Naive thymus-derived CD8-positive, alpha-beta T cell (primary cell): Measurements from ENCODE around the gene EXOC3L2. TPM values are rescaled to one million over a fixed set of nuclear protein-coding genes. Genes with fewer than 3 reads are reported as not detected.

Experiments used
- ATAC-seq, 2 donors: fragments of 150-1000 bp; cut with Tn5 transposase in 1 of 2; sonication (Bioruptor Pico), chemical (Tn5 transposase) in 1 of 2; 1 replicate in 1 of 2; 2 replicates in 1 of 2; pipeline ENCODE4 v1.10.0; 2021; ENCODE audit warnings: mild to moderate bottlenecking in 2 of 2, moderate library complexity in 2 of 2
- POLR2A ChIA-PET: fragments of 350-600 bp; sonication (Branson Sonifier 250); formaldehyde crosslinking; loops from one replicate; lab custom pipeline; 2021; ENCODE audit warnings: antibody characterized with exemption; lab: Charles Lee
- DNase-seq, 10 donors: peaks; one replicate each; pipeline versions ENCODE4 v3.0.0 to v3.0.0-alpha.2; 2020 to 2022
- H3K27ac Mint-ChIP-seq, 10 donors: one replicate each; pipeline ENCODE4 v1.8.0; 2020 to 2022; ENCODE audit warnings: mild to moderate bottlenecking in 10 of 10, mixed read lengths in 10 of 10, moderate library complexity in 4 of 10, inconsistent platforms in 1 of 10
- H3K27me3 Mint-ChIP-seq, 5 donors: one replicate each; pipeline ENCODE4 v1.8.0; 2021 to 2022; ENCODE audit warnings: mixed read lengths in 5 of 5
- H3K36me3 Mint-ChIP-seq, 3 donors: one replicate each; pipeline ENCODE4 v1.8.0; 2020 to 2022; ENCODE audit warnings: mixed read lengths in 3 of 3, mild to moderate bottlenecking in 2 of 3, inconsistent platforms in 1 of 3
- H3K4me1 Mint-ChIP-seq, 4 donors: one replicate each; pipeline ENCODE4 v1.8.0; 2021 to 2022; ENCODE audit warnings: mixed read lengths in 4 of 4
- H3K4me3 Mint-ChIP-seq, 10 donors: one replicate each; pipeline ENCODE4 v1.8.0; 2020 to 2022; ENCODE audit warnings: mild to moderate bottlenecking in 10 of 10, mixed read lengths in 10 of 10, moderate library complexity in 6 of 10, inconsistent platforms in 1 of 10
- H3K9me3 Mint-ChIP-seq, 9 donors: one replicate each; pipeline ENCODE4 v1.8.0; 2020 to 2022; ENCODE audit warnings: mixed read lengths in 9 of 9, mild to moderate bottlenecking in 3 of 9, inconsistent platforms in 1 of 9, moderate library complexity in 1 of 9
- polyA plus RNA-seq, 3 donors: library from polyadenylated mRNA; unstranded; fragments of 300-500 nt; fragmentation: Illumina TruSeq; gene quantifications; one replicate each; pipeline ENCODE4 v1.2.3, GENCODE V29; 2021
- total RNA-seq, 8 experiments: library from RNA in 2 of 8; stranded (reverse) in 2 of 8; gene quantifications; one replicate each; pipeline ENCODE4 v1.2.3 and lab custom pipeline; 2021 to 2026

Gene EXOC3L2
- total and polyA plus RNA-seq, 5 experiments from 2014 or later = not detected

DNA sequence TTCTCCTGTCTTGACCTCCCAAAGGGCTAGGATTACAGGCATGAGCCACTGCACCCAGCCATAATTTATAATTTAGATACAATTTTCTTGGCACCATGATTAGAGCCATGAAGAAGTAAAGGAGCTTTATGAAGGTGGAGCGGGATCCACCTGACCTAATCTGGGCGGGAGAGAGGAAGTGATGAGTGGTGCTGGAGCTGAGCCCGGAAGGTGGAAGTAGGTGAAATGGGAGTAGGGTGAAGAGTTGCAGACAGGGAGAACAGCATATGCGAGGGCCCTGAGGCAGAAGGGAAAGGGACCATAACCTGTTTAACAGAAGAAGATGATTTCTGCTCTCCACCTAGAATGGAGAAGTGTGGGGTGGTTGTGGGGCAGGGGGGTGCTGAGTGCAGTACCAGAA lies 62.4 kb downstream of the EXOC3L2 start:
- POLR2A ChIA-PET = interaction anchor here (1.4 kb wide), 1 partner anchor 144 kb away, joined by 3 read pairs; the partner anchor contains the start of gene CLASRP
- Mint-ChIP-seq H3K4me3 (peak overlapping the region in 1 of 10 donors; percentile 32), H3K36me3 (peaks cover 0 to 18% (median 2%) of the 10 kb centered on the region in 3 donors), H3K9me3 (no peaks in the 10 kb centered on the region), H3K27ac (peak overlapping the region in 2 of 10 donors; percentile 74 to 80), H3K27me3 (no peaks in the 10 kb centered on the region), H3K4me1 (peaks cover 17 to 52% (median 42%) of the 10 kb centered on the region in 4 donors)
- no peak for DNase-seq
- no peak for ATAC-seq

DNA sequence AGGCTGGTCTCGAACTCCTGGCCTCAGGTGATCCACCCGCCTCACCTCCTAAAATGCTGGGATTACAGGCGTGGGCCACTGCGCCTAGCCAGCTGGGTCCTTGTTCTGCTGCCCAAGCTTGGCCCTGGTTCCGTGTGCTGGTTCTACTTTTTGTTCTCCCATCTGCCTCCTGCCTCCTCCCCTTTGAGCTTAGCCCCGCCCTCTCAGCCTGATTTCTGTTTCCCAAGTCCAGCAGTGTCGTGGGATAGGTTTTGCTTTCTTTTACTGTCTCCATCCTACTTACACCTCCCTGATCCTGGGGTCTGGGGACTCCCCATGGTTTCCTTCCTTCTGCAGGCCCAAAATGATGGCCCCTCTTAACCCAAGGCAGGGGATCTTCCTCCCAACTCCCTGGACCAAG lies 64.3 kb downstream of the EXOC3L2 start:
- Mint-ChIP-seq H3K27me3 (no peaks in the 10 kb centered on the region), H3K4me3 (peak overlapping the region; percentile 64 to 82 (median 74)), H3K4me1 (peaks cover 17 to 57% (median 42%) of the 10 kb centered on the region in 4 donors), H3K9me3 (no peaks in the 10 kb centered on the region), H3K36me3 (peaks cover 0 to 18% (median 2%) of the 10 kb centered on the region in 3 donors), H3K27ac (peak overlapping the region in 7 of 10 donors; percentile 11 to 78 (median 53))
- POLR2A ChIA-PET = no interaction called here
- no peak for ATAC-seq
- DNase-seq = no peak

DNA sequence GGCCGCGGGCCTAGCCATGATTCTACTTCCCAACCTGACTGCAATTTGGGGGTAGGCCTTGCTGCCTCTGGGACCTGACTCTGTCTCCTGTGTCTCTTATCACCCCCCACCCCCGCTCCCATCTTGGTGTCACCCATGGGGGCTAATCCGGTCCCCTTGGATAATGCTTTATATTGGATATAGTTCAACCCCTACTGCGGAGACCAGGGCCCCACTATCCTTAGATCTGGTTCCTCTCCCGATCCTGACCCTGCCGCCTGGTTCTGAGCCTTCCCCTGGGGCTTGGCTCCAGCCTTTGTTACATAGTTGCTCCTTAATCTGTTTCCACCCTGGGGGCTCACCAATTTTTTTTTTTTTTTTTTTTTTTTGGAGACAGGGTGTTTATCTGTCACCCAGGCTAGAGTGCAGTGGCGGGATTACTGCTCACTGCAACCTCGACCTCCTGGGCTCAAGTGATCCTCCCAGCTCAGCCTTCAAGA lies 65.3 kb downstream of the EXOC3L2 start:
- POLR2A ChIA-PET = interaction anchor here (0.7 to 2.7 kb wide), 2 partner anchors 77 to 244 kb away, joined by 9 to 15 read pairs; no protein-coding TSS in a partner anchor
- no peak for ATAC-seq
- Mint-ChIP-seq H3K27me3 (no peaks in the 10 kb centered on the region), H3K4me3 (peak overlapping the region; percentile 61 to 85 (median 74)), H3K9me3 (no peaks in the 10 kb centered on the region), H3K4me1 (peaks cover 17 to 56% (median 49%) of the 10 kb centered on the region in 4 donors), H3K27ac (peak overlapping the region in 8 of 10 donors; percentile 8 to 86 (median 54)), H3K36me3 (peaks cover 0 to 18% (median 2%) of the 10 kb centered on the region in 3 donors)
- DNase-seq = no peak

DNA sequence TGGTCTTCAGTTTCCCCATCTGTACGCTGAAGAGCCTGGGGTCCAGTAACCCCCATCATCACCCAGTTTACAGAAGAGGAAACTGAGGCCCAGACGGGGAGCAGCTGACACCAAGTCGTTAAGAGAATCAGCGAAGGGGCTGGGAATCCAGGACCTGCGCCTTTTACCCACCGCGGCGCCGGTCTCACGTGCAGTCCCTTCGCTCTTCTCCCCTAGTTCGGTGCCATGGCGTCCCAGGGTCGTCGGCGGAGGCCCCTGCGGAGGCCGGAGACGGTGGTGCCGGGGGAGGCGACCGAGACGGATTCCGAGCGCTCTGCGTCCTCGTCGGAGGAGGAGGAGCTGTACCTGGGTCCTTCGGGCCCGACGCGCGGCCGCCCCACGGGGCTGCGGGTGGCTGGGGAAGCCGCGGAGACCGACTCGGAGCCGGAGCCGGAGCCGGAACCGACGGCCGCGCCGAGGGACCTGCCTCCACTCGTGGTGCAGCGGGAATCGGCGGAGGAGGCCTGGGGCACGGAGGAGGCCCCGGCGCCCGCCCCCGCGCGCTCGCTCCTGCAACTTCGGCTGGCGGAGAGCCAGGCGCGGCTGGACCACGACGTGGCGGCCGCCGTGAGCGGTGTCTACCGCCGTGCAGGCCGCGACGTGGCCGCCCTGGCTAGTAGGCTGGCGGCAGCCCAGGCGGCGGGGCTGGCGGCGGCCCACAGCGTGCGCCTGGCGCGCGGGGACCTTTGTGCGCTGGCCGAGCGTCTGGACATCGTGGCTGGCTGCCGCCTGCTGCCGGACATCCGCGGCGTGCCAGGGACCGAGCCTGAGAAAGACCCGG lies 65.9 kb downstream of the EXOC3L2 start:
- Mint-ChIP-seq H3K9me3 (no peaks in the 10 kb centered on the region), H3K4me1 (peaks cover 16 to 55% (median 47%) of the 10 kb centered on the region in 4 donors)

DNA sequence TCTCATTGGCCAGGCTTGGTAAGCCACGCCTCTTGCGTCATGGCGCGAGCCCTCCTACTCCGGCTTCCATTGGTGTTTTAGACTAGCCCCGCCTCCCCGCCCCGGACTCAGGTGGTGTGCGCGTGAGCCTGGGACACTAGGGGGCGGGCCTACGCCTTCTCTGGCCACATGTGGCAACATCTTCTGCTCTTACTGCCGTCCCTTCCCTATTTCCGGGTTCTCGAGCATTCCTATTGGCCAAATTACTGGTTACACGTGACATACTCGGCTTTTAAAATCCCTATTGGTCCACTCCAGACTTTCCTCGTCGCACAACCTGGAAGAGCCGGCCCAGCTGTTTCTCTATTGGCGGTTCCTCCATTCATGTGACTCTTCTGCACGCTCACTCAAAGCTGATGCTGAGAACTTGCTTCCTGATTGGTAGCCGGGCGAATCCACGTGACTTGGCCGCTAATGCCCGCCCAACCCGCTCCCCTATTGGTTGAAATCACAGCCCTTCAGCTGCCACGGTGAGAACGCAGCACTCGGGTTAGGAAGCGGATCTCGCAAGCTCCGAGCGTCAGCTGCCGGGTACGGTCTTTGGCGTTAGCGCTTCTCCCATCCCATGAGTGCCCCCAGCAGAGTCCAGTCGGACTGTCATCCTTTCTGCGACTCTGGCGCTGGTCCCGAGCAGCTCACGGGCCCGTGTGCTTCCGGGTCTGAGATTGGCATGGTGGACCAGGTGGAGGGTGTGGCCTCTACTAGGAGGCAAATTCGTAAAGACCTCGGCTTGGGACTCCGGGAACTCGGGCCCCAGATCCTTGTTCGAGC lies 66.7 kb downstream of the EXOC3L2 start, which contains the start of gene BLOC1S3:
BLOC1S3 (plus strand) TSS at position 523 of the 810 bp plus-strand sequence. CDS start 513 bp downstream, outside the sequence.
- no peaks in the 10 kb centered on the region for H3K9me3 Mint-ChIP-seq
- H3K27me3 Mint-ChIP-seq = no peaks in the 10 kb centered on the region
- peak; percentile 85 to 86 for ATAC-seq
- peaks cover 16 to 59% (median 50%) of the 10 kb centered on the region in 4 donors for H3K4me1 Mint-ChIP-seq
- H3K4me3 Mint-ChIP-seq = peak within 1 kb of the TSS; percentile 88 to 100 (median 94)
- peak within 1 kb of the TSS; percentile 93 to 99 (median 96) for H3K27ac Mint-ChIP-seq
- peak; percentile 96 to 100 (median 100) for DNase-seq
- peaks cover 0 to 18% (median 2%) of the 10 kb centered on the region in 3 donors for H3K36me3 Mint-ChIP-seq
- POLR2A ChIA-PET = interaction anchor here (0.6 to 2.7 kb wide), 18 partner anchors 9 to 724 kb away, joined by 3 to 25 read pairs (median 6); partner anchors contain the start of genes CLASRP, CLPTM1, GEMIN7 and MYPOP

More for the DNA sequence above, 65.9 kb downstream of the EXOC3L2 start:
- H3K36me3 Mint-ChIP-seq = peaks cover 0 to 18% (median 2%) of the 10 kb centered on the region in 3 donors
- H3K27ac Mint-ChIP-seq = peak overlapping the region; percentile 93 to 99 (median 96)
- H3K27me3 Mint-ChIP-seq = no peaks in the 10 kb centered on the region
- POLR2A ChIA-PET = interaction anchor here (0.6 to 2.7 kb wide), 14 partner anchors 8 to 224 kb away, joined by 3 to 25 read pairs (median 8); partner anchors contain the start of genes CLASRP, CLPTM1, GEMIN7 and PPP1R37
- H3K4me3 Mint-ChIP-seq = peak overlapping the region; percentile 88 to 100 (median 94)
- DNase-seq (peak in 5 of 10 donors; percentile 16 to 45 (median 27)), ATAC-seq (no peak)

DNA sequence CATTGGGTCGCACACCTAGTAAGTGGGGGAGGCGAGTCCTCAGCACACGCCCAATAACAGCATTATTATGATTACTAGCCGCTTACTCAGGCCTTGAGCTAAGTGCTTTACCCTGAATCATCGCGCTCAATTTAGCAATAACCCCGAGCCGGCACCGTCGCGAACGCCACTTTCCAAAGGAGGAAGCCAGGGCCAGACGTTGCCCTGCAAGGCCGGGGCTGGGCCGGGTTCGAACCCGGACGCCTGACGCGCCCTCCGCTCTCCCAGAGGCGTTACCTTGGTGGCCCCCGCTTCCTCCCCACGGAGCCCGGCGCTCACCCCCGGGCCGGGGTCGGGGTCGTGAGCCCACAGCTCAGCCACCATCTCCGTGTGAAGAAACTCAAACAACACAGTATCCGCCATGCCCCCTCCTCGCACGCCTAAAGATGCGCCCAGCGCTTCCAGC lies 67.4 kb downstream of the EXOC3L2 start, which contains the start of gene TRAPPC6A:
TRAPPC6A (minus strand) TSS at position 421 of the 445 bp plus-strand sequence; CDS start at position 402, 19 bp downstream.
- Mint-ChIP-seq H3K4me1 (peaks cover 16 to 59% (median 52%) of the 10 kb centered on the region in 4 donors), H3K27ac (peak within 1 kb of the TSS; percentile 93 to 99 (median 96)), H3K36me3 (peaks cover 0 to 17% (median 2%) of the 10 kb centered on the region in 3 donors), H3K27me3 (no peaks in the 10 kb centered on the region), H3K9me3 (no peaks in the 10 kb centered on the region), H3K4me3 (peak within 1 kb of the TSS; percentile 88 to 100 (median 94))
- POLR2A ChIA-PET = interaction anchor here (0.6 to 2.7 kb wide), 15 partner anchors 8 to 725 kb away, joined by 3 to 25 read pairs (median 7); partner anchors contain the start of genes CLASRP, GEMIN7, MYPOP and PPP1R37
- DNase-seq (no peak), ATAC-seq (peak in 1 of 2 donors; percentile 1)

DNA sequence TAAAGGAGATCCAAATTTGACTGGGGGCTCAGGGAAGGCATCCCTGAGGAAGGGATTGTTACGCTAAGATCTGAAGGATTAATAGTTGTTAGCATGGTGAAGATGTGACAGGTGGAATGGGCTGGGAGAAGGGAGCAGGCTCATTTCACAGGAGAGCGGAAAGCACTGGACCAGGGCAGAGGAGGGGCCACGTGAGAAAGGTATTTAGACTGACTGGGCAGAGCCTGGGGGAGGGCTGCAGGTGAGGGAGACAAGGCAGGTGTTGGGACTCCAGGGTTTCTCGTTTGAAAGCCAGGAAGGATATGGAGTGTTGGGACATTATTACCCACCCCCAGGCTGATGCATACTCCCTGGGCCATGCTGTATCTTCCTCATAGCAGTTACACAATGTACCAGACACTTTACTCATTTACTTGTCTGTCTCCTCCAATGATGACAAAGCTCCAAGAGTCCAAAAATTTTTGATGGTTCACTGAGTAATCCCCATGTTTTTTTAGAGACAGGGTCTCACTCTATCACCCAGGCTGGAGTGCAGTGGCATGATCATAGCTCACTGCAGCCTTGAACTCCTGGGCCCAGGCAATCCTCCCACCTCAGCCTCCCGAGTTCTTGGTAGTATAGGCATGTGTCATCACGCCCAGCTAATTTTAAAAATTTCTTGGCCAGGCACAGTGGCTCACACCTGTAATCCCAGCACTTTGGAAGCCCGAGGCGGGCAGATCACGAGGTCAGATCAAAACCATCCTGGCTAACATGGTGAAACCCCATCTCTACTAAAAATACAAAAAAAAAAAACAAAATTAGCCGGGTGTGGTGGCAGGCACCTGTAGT lies 69.5 kb downstream of the EXOC3L2 start:
- H3K4me3 Mint-ChIP-seq = peak overlapping the region in 7 of 10 donors; percentile 4 to 68 (median 29)
- no peaks in the 10 kb centered on the region for H3K27me3 Mint-ChIP-seq
- peaks cover 0 to 4% (median 0%) of the 10 kb centered on the region in 3 donors for H3K36me3 Mint-ChIP-seq
- ATAC-seq (no peak), DNase-seq (no peak)
- peak overlapping the region in 9 of 10 donors; percentile 8 to 79 (median 46) for H3K27ac Mint-ChIP-seq
- H3K9me3 Mint-ChIP-seq = no peaks in the 10 kb centered on the region
- H3K4me1 Mint-ChIP-seq = peaks cover 16 to 62% (median 54%) of the 10 kb centered on the region in 4 donors
- POLR2A ChIA-PET = no interaction called here

DNA sequence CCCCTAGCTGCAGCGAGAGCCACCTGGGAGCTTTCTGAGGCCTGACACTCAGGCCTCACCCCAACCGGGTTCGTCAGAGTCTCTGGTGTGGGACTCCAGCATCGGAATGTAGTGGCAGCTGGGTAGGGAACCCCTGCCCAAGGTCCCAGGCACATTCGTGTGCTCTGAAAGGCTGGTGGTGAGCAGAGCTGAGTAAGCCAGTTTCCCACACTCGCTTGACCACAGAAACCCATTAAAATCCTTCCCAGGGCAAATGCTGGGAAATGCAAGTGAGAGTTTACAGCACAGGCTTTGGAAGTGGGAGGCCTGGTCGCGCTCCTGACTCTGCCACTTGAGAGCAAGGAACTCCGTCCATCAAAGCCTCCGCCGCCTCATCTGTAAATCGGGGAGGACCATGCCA lies 71.4 kb downstream of the EXOC3L2 start:
- H3K27ac Mint-ChIP-seq = peak overlapping the region in 6 of 10 donors; percentile 6 to 63 (median 52)
- no peaks in the 10 kb centered on the region for H3K9me3 Mint-ChIP-seq
- DNase-seq (no peak), ATAC-seq (no peak)
- H3K4me1 Mint-ChIP-seq = peaks cover 14 to 67% (median 51%) of the 10 kb centered on the region in 4 donors
- H3K27me3 Mint-ChIP-seq = no peaks in the 10 kb centered on the region
- no peaks in the 10 kb centered on the region for H3K36me3 Mint-ChIP-seq
- POLR2A ChIA-PET = interaction anchor here (1.3 kb wide), 1 partner anchor 15 kb away, joined by 4 read pairs; no protein-coding TSS in a partner anchor
- no peak overlapping the region for H3K4me3 Mint-ChIP-seq

DNA sequence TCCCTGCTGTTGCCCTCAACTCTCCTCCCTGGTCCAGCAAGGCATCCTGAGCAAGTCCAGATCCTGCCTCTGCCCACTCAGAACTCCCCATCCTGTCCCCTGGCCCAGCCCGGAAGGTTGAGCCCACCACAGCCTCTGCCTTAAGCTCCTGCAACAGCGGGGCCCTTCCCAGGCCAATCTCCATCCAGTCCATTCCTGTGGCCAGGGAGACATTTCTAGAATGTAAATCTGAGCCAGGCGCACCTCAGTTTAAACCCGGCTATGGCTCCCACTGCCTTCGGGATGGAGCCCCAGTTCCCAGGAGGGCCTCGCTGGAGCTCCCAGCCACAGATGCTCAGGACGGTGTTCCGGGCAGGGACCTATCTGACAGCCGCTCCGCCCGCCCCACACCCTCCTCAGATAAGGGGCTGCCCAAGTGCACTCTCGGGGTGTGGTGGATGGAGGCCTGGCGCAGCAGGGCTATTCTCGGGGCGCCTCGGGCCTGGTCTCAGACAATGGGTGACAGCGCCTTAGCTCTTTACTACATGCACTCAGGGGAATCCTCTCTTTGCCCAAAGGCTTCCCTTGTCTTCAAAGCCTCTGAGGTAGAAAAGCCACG lies 72.5 kb downstream of the EXOC3L2 start:
- no peaks in the 10 kb centered on the region for H3K27me3 Mint-ChIP-seq
- peaks cover 12 to 63% (median 44%) of the 10 kb centered on the region in 4 donors for H3K4me1 Mint-ChIP-seq
- peak overlapping the region in 7 of 10 donors; percentile 31 to 81 (median 70) for H3K4me3 Mint-ChIP-seq
- POLR2A ChIA-PET = interaction anchor here (0.8 to 1.3 kb wide), 4 partner anchors 9 to 81 kb away, joined by 3 to 5 read pairs (median 4); no protein-coding TSS in a partner anchor
- no peak for ATAC-seq
- H3K9me3 Mint-ChIP-seq = no peaks in the 10 kb centered on the region
- DNase-seq = no peak
- H3K27ac Mint-ChIP-seq = peak overlapping the region; percentile 6 to 89 (median 76)
- no peaks in the 10 kb centered on the region for H3K36me3 Mint-ChIP-seq

DNA sequence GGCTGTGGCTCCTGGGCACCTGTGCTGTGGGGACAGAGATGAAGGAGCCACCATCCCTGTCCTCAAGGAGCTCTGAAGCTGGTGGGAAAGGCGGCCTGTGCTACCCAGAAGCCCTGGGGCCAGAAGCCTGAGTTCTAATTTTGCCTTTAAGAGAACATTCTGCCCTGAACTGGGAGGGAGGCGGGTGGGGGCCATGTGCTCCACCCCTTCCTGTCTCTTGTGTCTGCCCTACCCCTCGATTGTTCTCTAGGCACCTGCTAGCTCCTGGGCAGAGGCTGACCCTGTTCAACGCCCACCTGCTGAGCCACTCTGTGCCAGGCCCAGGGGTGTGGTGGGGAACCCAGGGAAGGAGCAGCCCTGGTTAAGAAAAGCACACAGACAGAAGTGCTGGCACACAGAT lies 73.0 kb downstream of the EXOC3L2 start:
- Mint-ChIP-seq H3K27ac (peak overlapping the region; percentile 65 to 91 (median 80)), H3K27me3 (no peaks in the 10 kb centered on the region), H3K36me3 (no peaks in the 10 kb centered on the region), H3K9me3 (no peaks in the 10 kb centered on the region), H3K4me3 (peak overlapping the region; percentile 31 to 81 (median 63)), H3K4me1 (peaks cover 13 to 58% (median 42%) of the 10 kb centered on the region in 4 donors)
- DNase-seq (peak in 3 of 10 donors; percentile 10 to 33 (median 24)), ATAC-seq (peak; percentile 69 to 86)
- POLR2A ChIA-PET = interaction anchor here (0.9 to 1.2 kb wide), 3 partner anchors 12 to 81 kb away, joined by 3 to 5 read pairs (median 3); partner anchors contain the start of gene NKPD1
